HCT116 (cell line): ENCODE measurements around the gene TCERG1L. TPM values are rescaled to one million over a fixed set of nuclear protein-coding genes. Genes with fewer than 3 reads are reported as not detected.

Experiments used
- ATAC-seq: fragments of 200-7000 bp; cut with Tn5 transposase; 2 replicates; pipeline ENCODE4 v1.9.1; 2020; ENCODE audit warnings: mild to moderate bottlenecking, moderate library complexity
- BruUV-seq: library from RNA; stranded (reverse); fragments of 400-500 nt; replicated peaks from 2 replicates; lab custom pipeline; 2021; lab: Mats Ljungman, UMichigan
- CTCF ChIA-PET: fragments of 300-600 bp; sonication (Branson Sonifier 250); formaldehyde crosslinking; loops from one replicate; lab custom pipeline; 2021; ENCODE audit warnings: antibody characterized with exemption; lab: Charles Lee
- POLR2A ChIA-PET: fragments of 300-600, 350-600 bp; sonication (Branson Sonifier 250); formaldehyde crosslinking; loops from one replicate; lab custom pipeline; 2021; ENCODE audit warnings: antibody characterized with exemption; lab: Charles Lee
- RAD21 ChIA-PET, 2 experiments: fragments of 300-600 bp; sonication (Branson Sonifier 250); formaldehyde crosslinking; loops; one replicate each; lab custom pipeline; 2023; ENCODE audit warnings: low total read pairs in 2 of 2; ENCODE audit not compliant: uncharacterized antibody in 2 of 2, unreplicated experiment in 2 of 2, low non-redundant PET in 1 of 2; lab: Charles Lee
- DNase-seq: peaks from one replicate; pipeline ENCODE4 v3.0.0-alpha.2; 2010; ENCODE audit warnings: low read depth, low spot score
- H2AFZ ChIP-seq: fragments of 200-600 bp; shearing (Covaris generic), sonication (generic); 2 replicates; pipeline ENCODE4 v1.6.1; 2017; ENCODE audit warnings: low read depth, mixed run types, mixed read lengths, antibody characterized with exemption, low read length; ENCODE audit not compliant: poor library complexity, severe bottlenecking
- H3K27ac ChIP-seq: 2 replicates; pipeline ENCODE4 v1.5.1; 2012; ENCODE audit warnings: low read depth, low read length
- H3K27me3 ChIP-seq: fragments of 200-600 bp; sonication (generic); 2 replicates; pipeline ENCODE4 v1.6.1; 2016; ENCODE audit warnings: mixed run types, low read length, mixed read lengths; ENCODE audit not compliant: insufficient read depth
- H3K36me3 ChIP-seq, 2 experiments: fragments of 200-500 bp in 1 of 2; fragments of 200-600 bp in 1 of 2; sonication (Bioruptor generic) in 1 of 2; sonication (generic) in 1 of 2; 2 replicates each; pipeline versions ENCODE4 v1.5.1 to v1.6.1; 2014 to 2016; ENCODE audit warnings: low read length in 2 of 2, inconsistent platforms in 1 of 2, mixed read lengths in 1 of 2, mixed run types in 1 of 2; ENCODE audit not compliant: insufficient read depth in 2 of 2, control insufficient read depth in 1 of 2
- H3K4me1 ChIP-seq, 2 experiments: fragments of 200-600 bp in 1 of 2; sonication (generic) in 1 of 2; 2 replicates each; pipeline versions ENCODE4 v1.5.1 to v1.6.1; 2012 to 2017; ENCODE audit warnings: low read length in 2 of 2, inconsistent platforms in 1 of 2, mild to moderate bottlenecking in 1 of 2, mixed read lengths in 1 of 2, mixed run types in 1 of 2, moderate library complexity in 1 of 2; ENCODE audit not compliant: insufficient read depth in 2 of 2, control insufficient read depth in 1 of 2
- H3K4me2 ChIP-seq: fragments of 200-600 bp; sonication (generic); 2 replicates; pipeline ENCODE4 v1.6.1; 2017; ENCODE audit warnings: mixed run types, low read length, mixed read lengths
- H3K4me3 ChIP-seq, 2 experiments: fragments of 200-600 bp in 1 of 2; sonication (generic) in 1 of 2; replicated peaks in 1 of 2; 2 replicates each; pipeline ENCODE4 v1.5.1; 2011 to 2016; ENCODE audit warnings: low read length in 2 of 2, control low read depth in 1 of 2, low read depth in 1 of 2, mild to moderate bottlenecking in 1 of 2, mixed read lengths in 1 of 2, mixed run types in 1 of 2
- H3K79me2 ChIP-seq: fragments of 200-600 bp; sonication (generic); 2 replicates; pipeline ENCODE4 v1.6.1; 2017; ENCODE audit warnings: mild to moderate bottlenecking, mixed run types, low read length, moderate library complexity, mixed read lengths; ENCODE audit not compliant: insufficient read depth
- H3K9ac ChIP-seq: fragments of 200-600 bp; sonication (generic); 2 replicates; pipeline ENCODE4 v1.6.1; 2016; ENCODE audit warnings: low read length, mixed read lengths
- H3K9me2 ChIP-seq: fragments of 200-600 bp; sonication (generic), shearing (Covaris generic); 2 replicates; pipeline ENCODE4 v1.6.1; 2017; ENCODE audit warnings: mixed run types, mild to moderate bottlenecking, moderate library complexity; ENCODE audit not compliant: insufficient read depth
- H3K9me3 ChIP-seq, 2 experiments: fragments of 200-500 bp in 1 of 2; fragments of 200-600 bp in 1 of 2; sonication (Bioruptor generic) in 1 of 2; sonication (generic) in 1 of 2; 2 replicates each; pipeline ENCODE4 v1.6.1; 2014 to 2017; ENCODE audit warnings: low read length in 2 of 2, mixed read lengths in 2 of 2, inconsistent platforms in 1 of 2, low read depth in 1 of 2, mild to moderate bottlenecking in 1 of 2, mixed run types in 1 of 2, moderate library complexity in 1 of 2; ENCODE audit not compliant: control insufficient read depth in 1 of 2, insufficient read depth in 1 of 2
- H4K20me1 ChIP-seq: fragments of 200-600 bp; sonication (generic), shearing (Covaris generic); 2 replicates; pipeline ENCODE4 v1.6.1; 2017; ENCODE audit warnings: mixed run types, mild to moderate bottlenecking, moderate library complexity; ENCODE audit not compliant: insufficient read depth
- ATF3 ChIP-seq: IDR thresholded peaks from 2 replicates; pipeline ENCODE4 v1.6.1; 2012
- CBX3 ChIP-seq: IDR thresholded peaks from 2 replicates; pipeline ENCODE4 v1.6.1; 2012; ENCODE audit warnings: low read depth
- CTCF ChIP-seq, 3 experiments: fragments of 200-600 bp in 1 of 3; sonication (generic) in 1 of 3; IDR thresholded peaks in 2 of 3; conservative IDR thresholded peaks in 1 of 3; 2 replicates each; pipeline ENCODE4 v1.5.1; 2012 to 2017; ENCODE audit warnings: low read depth in 2 of 3, low read length in 2 of 3, antibody characterized with exemption in 1 of 3, borderline replicate concordance in 1 of 3, control low read depth in 1 of 3, mild to moderate bottlenecking in 1 of 3, mixed read lengths in 1 of 3, mixed run types in 1 of 3, moderate library complexity in 1 of 3; ENCODE audit not compliant: insufficient read depth in 1 of 3
- ELF1 ChIP-seq: IDR thresholded peaks from 2 replicates; pipeline ENCODE4 v1.6.1; 2012; ENCODE audit warnings: low read depth, borderline replicate concordance
- EZH2 ChIP-seq: fragments of 200-600 bp; sonication (generic); IDR thresholded peaks from 2 replicates; pipeline ENCODE4 v1.6.1; 2017; ENCODE audit warnings: antibody characterized with exemption, mixed run types
- EZH2phosphoT487 ChIP-seq: fragments of 200-600 bp; IDR thresholded peaks from 2 replicates; pipeline ENCODE4 v1.6.1; 2018; ENCODE audit warnings: antibody characterized with exemption, borderline replicate concordance
- JUND ChIP-seq: IDR thresholded peaks from 2 replicates; pipeline ENCODE4 v1.6.1; 2012
- POLR2AphosphoS5 ChIP-seq: IDR thresholded peaks from 2 replicates; pipeline ENCODE4 v1.6.1; 2011; ENCODE audit warnings: mild to moderate bottlenecking, low read depth, low read length, moderate library complexity
- RAD21 ChIP-seq: IDR thresholded peaks from 2 replicates; pipeline ENCODE4 v1.6.1; 2012; ENCODE audit warnings: low read depth, mild to moderate bottlenecking
- SIN3A ChIP-seq: IDR thresholded peaks from 2 replicates; pipeline ENCODE4 v1.6.1; 2012; ENCODE audit warnings: low read depth
- SRF ChIP-seq: IDR thresholded peaks from 2 replicates; pipeline ENCODE4 v1.6.1; 2012; ENCODE audit warnings: low read depth
- YY1 ChIP-seq: IDR thresholded peaks from 2 replicates; pipeline ENCODE4 v1.6.1; 2011; ENCODE audit warnings: low read length, low read depth, moderate library complexity, mild to moderate bottlenecking; ENCODE audit not compliant: insufficient replicate concordance; ENCODE audit errors: extremely low read depth
- ZBTB33 ChIP-seq: IDR thresholded peaks from 2 replicates; pipeline ENCODE4 v1.6.1; 2011; ENCODE audit warnings: mild to moderate bottlenecking, low read length, moderate library complexity; ENCODE audit not compliant: insufficient replicate concordance; ENCODE audit errors: extremely low read depth
- ZNF274 ChIP-seq: fragments of 200-500 bp; sonication (Bioruptor generic); IDR thresholded peaks from 2 replicates; pipeline ENCODE4 v1.6.1; 2014; ENCODE audit warnings: mild to moderate bottlenecking, low read depth, low read length, inconsistent platforms
- intact Hi-C: fragments of 100-400 bp; cut with micrococcal nuclease; formaldehyde crosslinking; loops from 2 replicates; pipeline ENCODE4 v1.10.0; 2022
- total RNA-seq: library from RNA; stranded (reverse); gene quantifications from one replicate; pipeline ENCODE4 v1.2.1, GENCODE V29; 2021; ENCODE audit not compliant: unreplicated experiment

The TCERG1L gene
- total RNA-seq, 1 experiment from 2014 or later: not detected

GRCh38 chr10:131134651-131135050, 176.9 kb downstream of the TCERG1L start:
- no TSS peak for BruUV-seq
- Histone ChIP-seq H2AFZ (no peak overlapping the region), H3K9me3 (no peaks in the 10 kb centered on the region), H4K20me1 (no peaks in the 10 kb centered on the region), H3K9me2 (no peaks in the 10 kb centered on the region), H3K27me3 (no peaks in the 10 kb centered on the region), H3K9ac (no peak overlapping the region), H3K79me2 (no peaks in the 10 kb centered on the region), H3K36me3 (no peaks in the 10 kb centered on the region), H3K4me2 (no peak overlapping the region), H3K4me1 (no peaks in the 10 kb centered on the region), H3K27ac (no peak overlapping the region), H3K4me3 (no peak overlapping the region)
- DNase-seq (no peak), ATAC-seq (no peak)
- TF ChIP-seq EZH2phosphoT487: no peak
- TF ChIP-seq SIN3A: no peak
- TF ChIP-seq SRF: no peak
- no peak for TF ChIP-seq RAD21
- TF ChIP-seq POLR2AphosphoS5: no peak
- TF ChIP-seq ATF3: no peak
- TF ChIP-seq YY1: no peak
- no peak for TF ChIP-seq ELF1
- no peak for TF ChIP-seq CBX3
- TF ChIP-seq ZBTB33: no peak
- no peak for TF ChIP-seq CTCF (IDR thresholded peaks at IDR 0.05 in 2 of 3, conservative IDR thresholded peaks at IDR 0.05 in 1 of 3; ENCODE audit: borderline replicate concordance in 1 of 3, insufficient read depth in 1 of 3, low read depth in 2 of 3, low read length in 2 of 3)
- no peak for TF ChIP-seq ZNF274
- TF ChIP-seq JUND: no peak
- no peak for TF ChIP-seq EZH2
- intact Hi-C loops: no loop called here
- CTCF ChIA-PET: no interaction called here
- RAD21 ChIA-PET: no interaction called here
- POLR2A ChIA-PET: no interaction called here
